Measurements from ENCODE around the gene TFDP2. TPM values are rescaled to one million over a fixed set of nuclear protein-coding genes. Genes with fewer than 3 reads are reported as not detected.

TFDP2 gene
- total RNA-seq, 1 donor from 2014 or later = 11.6 TPM

DNA sequence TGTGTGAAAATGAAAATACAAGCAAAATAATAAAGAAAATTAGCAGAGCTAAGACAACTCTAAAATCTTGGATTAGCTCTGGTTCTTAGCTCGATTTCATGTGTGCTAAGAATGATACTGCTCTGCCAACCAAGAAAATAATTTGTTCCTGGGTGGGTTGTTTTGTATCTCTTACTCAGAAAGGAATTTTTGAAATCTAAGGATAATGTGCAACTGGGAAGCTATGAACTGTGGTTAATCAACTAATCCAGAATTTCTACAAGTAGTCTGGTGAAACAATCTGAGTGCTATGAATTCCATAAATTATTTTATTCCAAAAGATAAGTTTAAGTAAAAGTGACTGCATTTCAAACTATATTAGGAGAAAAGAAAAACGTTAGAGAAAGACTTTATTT is 92.0 kb downstream of the TFDP2 start:
- no peaks in the 10 kb centered on the region for H3K36me3 ChIP-seq (ENCODE audit: control insufficient read depth, insufficient read depth, low read length)
- H3K4me3 ChIP-seq (ENCODE audit: low read depth, low read length) = no peak overlapping the region
- FAIRE-seq = no peak
- TF ChIP-seq, protein P1, sequence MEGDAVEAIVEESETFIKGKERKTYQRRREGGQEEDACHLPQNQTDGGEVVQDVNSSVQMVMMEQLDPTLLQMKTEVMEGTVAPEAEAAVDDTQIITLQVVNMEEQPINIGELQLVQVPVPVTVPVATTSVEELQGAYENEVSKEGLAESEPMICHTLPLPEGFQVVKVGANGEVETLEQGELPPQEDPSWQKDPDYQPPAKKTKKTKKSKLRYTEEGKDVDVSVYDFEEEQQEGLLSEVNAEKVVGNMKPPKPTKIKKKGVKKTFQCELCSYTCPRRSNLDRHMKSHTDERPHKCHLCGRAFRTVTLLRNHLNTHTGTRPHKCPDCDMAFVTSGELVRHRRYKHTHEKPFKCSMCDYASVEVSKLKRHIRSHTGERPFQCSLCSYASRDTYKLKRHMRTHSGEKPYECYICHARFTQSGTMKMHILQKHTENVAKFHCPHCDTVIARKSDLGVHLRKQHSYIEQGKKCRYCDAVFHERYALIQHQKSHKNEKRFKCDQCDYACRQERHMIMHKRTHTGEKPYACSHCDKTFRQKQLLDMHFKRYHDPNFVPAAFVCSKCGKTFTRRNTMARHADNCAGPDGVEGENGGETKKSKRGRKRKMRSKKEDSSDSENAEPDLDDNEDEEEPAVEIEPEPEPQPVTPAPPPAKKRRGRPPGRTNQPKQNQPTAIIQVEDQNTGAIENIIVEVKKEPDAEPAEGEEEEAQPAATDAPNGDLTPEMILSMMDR (IDR thresholded peaks at IDR 0.05; ENCODE audit: insufficient read depth, low read length, severe bottlenecking) = no peak
- DNase-seq (ENCODE audit: low read depth) = no peak
- H3K27me3 ChIP-seq (ENCODE audit: control insufficient read depth, insufficient read depth, low read length) = no peaks in the 10 kb centered on the region

- H3K4me3 ChIP-seq (ENCODE audit: low read depth, low read length) = no peak overlapping the region
- FAIRE-seq = no peak
- TF ChIP-seq, protein P1 (IDR thresholded peaks at IDR 0.05; ENCODE audit: insufficient read depth, low read length, severe bottlenecking) = no peak
These were observed 92.6 kb downstream of the TFDP2 start for GRCh38 chr3:142056656-142057330.

GRCh38 chr3:142053835-142054234 is 95.5 kb downstream of the TFDP2 start:
- FAIRE-seq (no peak), DNase-seq (ENCODE audit: low read depth) (peak; percentile 4)
- TF ChIP-seq, protein P1 (IDR thresholded peaks at IDR 0.05; ENCODE audit: insufficient read depth, low read length, severe bottlenecking) = no peak
- Histone ChIP-seq H3K36me3 (ENCODE audit: control insufficient read depth, insufficient read depth, low read length) (no peaks in the 10 kb centered on the region), H3K27me3 (ENCODE audit: control insufficient read depth, insufficient read depth, low read length) (no peaks in the 10 kb centered on the region), H3K4me3 (ENCODE audit: low read depth, low read length) (no peak overlapping the region)

More at GRCh38 chr3:142056656-142057330, 92.6 kb downstream of the TFDP2 start:
- H3K36me3 ChIP-seq (ENCODE audit: control insufficient read depth, insufficient read depth, low read length) = no peaks in the 10 kb centered on the region
- DNase-seq (ENCODE audit: low read depth) = peak; percentile 15
- H3K27me3 ChIP-seq (ENCODE audit: control insufficient read depth, insufficient read depth, low read length) = no peaks in the 10 kb centered on the region

DNA sequence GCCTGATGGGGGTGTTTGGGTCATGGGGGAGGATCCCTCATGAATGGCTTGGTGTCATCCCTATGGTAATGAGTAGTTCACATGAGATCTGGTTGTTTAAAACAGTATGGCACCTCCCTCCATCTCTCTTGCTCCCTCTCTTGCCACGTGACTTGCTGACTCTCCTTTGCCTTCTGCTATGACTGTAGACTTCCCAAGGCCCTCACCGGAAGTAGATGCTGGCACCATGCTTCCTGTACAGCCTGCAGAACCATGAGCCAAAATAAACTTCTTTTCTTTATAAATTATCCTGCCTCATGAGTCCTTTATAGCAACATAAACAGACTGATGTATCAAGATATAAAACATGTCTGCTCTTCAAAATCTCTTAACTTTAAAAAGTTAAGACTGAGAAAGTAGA is 96.1 kb downstream of the TFDP2 start:
- Histone ChIP-seq H3K27me3 (ENCODE audit: control insufficient read depth, insufficient read depth, low read length) (no peaks in the 10 kb centered on the region), H3K36me3 (ENCODE audit: control insufficient read depth, insufficient read depth, low read length) (no peaks in the 10 kb centered on the region), H3K4me3 (ENCODE audit: low read depth, low read length) (no peak overlapping the region)
- DNase-seq (ENCODE audit: low read depth) (no peak), FAIRE-seq (no peak)
- TF ChIP-seq, protein P1 (IDR thresholded peaks at IDR 0.05; ENCODE audit: insufficient read depth, low read length, severe bottlenecking) = no peak

DNA sequence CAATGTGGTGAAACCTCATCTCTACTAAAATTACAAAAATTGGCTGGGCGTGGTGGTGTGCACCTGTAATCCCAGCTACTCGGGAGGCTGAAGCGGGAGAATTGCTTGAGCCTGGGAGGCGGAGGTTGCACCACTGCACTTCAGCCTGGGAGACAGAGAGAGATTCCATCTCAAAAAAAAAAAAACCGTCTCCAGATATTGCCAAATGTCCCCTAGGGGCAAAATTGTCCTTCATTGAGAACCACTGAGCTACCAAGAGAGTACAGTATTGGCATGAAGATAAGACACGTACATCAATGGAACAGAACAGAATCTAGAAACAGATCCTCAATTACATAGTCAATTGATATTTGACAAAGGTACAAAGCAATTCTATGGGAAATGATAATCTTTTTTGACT is 98.0 kb downstream of the TFDP2 start:
- TF ChIP-seq, protein P1 (IDR thresholded peaks at IDR 0.05; ENCODE audit: insufficient read depth, low read length, severe bottlenecking) = no peak
- FAIRE-seq = no peak

DNA sequence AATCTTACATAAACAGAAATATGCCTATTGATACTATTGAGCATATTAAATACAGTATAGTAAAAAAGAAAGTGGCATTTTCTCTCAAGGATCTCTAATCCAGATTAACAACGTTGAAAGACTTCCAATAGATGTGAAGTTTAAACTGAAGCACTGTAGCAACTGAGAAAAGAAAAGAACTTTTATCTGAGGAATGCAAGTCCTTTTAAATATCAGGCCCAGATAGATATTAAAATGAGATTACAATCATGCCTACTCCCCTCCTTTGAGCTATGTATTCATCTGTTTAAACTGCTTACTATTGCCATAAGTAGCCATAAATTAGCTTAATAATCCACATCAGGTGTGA is 102.3 kb downstream of the TFDP2 start:
- no peak for FAIRE-seq

More for the DNA sequence above, 98.0 kb downstream of the TFDP2 start:
- no peaks in the 10 kb centered on the region for H3K27me3 ChIP-seq (ENCODE audit: control insufficient read depth, insufficient read depth, low read length)
- no peak overlapping the region for H3K4me3 ChIP-seq (ENCODE audit: low read depth, low read length)
- H3K36me3 ChIP-seq (ENCODE audit: control insufficient read depth, insufficient read depth, low read length) = no peaks in the 10 kb centered on the region
- no peak for DNase-seq (ENCODE audit: low read depth)

More for the DNA sequence above, 102.3 kb downstream of the TFDP2 start:
- TF ChIP-seq, protein P1 (IDR thresholded peaks at IDR 0.05; ENCODE audit: insufficient read depth, low read length, severe bottlenecking) = no peak
- Histone ChIP-seq H3K36me3 (ENCODE audit: control insufficient read depth, insufficient read depth, low read length) (no peaks in the 10 kb centered on the region), H3K4me3 (ENCODE audit: low read depth, low read length) (no peak overlapping the region), H3K27me3 (ENCODE audit: control insufficient read depth, insufficient read depth, low read length) (no peaks in the 10 kb centered on the region)
- DNase-seq (ENCODE audit: low read depth) = no peak

Measured in bronchial epithelial cell (primary cell).